Dedifferentiated amniotic fluid mesenchymal stem cell (primary cell): ENCODE data around the gene ESYT2.
"Not testable (repeated sequence)": the region's sequence is repeated elsewhere in the genome, so short reads cannot be mapped to it uniquely, and the experiment has no call there.

Experiments
- DNase-seq: peaks from one replicate; pipeline ENCODE4 v3.0.0-alpha.2; 2016; ENCODE audit errors: extremely low spot score

ESYT2 gene

GRCh38 chr7:158724658-158725505 is 104.4 kb downstream of the ESYT2 start:
- no peak for DNase-seq

DNA sequence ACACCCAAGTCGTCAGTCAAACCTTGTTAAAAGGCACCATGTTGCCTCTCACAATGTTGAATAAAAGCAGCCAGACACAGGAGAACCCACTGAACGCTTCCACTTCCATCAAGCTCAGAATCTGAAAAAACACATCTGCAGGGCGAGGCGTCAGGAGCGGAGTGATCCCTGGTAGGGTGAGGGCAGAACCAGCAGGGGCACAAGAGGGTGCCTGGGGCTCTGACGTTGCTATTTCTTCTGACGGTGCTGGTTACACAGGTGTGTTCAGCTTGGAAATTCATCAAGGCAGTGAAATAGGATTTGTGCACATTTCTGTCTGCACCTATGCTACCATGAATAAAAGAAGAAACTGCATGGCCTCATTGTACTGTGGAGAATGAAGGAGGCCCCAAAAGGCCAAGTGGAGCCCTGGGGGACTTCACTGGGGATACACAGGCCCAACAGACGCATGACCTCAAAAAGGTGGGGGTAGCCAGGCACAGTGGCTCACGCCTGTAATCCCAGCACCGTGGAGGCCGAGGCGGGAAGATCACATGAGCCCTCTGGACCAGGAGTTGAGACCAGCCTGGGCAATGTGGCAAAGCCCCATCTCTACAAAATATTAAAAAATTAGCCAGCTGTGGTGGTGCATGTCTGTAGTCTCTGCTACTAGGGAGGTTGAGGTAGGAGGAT is 105.5 kb downstream of the ESYT2 start:
- no peak for DNase-seq

GRCh38 chr7:158723266-158723665 is 106.0 kb downstream of the ESYT2 start:
- no peak for DNase-seq

- DNase-seq, result no peak
Measured at GRCh38 chr7:158722574-158723237, 106.6 kb downstream of the ESYT2 start.

DNA sequence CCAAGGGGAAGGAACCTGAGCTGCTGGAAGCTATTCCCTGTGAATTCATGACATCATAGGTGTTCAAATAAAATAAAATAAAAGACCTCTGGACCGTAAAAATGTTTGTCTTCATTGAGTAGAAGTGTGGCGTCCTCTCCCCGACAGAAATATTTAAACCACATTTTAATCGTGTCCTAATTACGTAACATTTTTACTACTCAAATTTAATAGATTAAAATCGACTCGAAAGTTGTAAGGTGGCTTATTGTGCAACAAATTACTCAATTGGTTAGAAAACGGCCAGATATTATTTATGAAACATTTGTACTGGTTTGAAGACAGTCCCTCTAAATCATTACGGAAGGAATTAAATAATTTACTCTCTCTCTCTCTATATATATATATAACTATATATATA is 109.2 kb downstream of the ESYT2 start:
- DNase-seq, result no peak

- no peak for DNase-seq
Measured at GRCh38 chr7:158716802-158717201, 112.5 kb downstream of the ESYT2 start.

- no peak for DNase-seq
Measured at GRCh38 chr7:158710651-158711102, 118.6 kb downstream of the ESYT2 start.

DNA sequence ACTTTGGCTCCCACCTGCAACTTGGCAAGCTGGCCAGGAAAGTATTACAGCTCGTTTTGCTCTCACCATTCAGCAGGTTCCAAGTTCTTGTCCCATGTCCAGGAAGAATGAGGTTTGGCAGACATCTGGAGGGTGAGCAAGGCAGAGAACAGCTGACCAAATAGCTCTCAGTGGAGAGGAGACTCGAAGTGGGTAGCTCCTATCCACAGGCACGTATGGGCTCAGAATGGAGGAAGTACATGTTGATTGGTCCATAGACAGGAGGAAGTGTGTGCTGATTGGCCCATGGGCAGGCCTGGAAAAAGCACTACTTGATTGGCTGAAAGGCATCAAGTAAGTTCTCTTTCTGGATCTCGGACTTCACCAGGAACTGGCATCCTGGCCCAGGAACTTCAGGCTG is 121.7 kb downstream of the ESYT2 start:
- no peak for DNase-seq

DNA sequence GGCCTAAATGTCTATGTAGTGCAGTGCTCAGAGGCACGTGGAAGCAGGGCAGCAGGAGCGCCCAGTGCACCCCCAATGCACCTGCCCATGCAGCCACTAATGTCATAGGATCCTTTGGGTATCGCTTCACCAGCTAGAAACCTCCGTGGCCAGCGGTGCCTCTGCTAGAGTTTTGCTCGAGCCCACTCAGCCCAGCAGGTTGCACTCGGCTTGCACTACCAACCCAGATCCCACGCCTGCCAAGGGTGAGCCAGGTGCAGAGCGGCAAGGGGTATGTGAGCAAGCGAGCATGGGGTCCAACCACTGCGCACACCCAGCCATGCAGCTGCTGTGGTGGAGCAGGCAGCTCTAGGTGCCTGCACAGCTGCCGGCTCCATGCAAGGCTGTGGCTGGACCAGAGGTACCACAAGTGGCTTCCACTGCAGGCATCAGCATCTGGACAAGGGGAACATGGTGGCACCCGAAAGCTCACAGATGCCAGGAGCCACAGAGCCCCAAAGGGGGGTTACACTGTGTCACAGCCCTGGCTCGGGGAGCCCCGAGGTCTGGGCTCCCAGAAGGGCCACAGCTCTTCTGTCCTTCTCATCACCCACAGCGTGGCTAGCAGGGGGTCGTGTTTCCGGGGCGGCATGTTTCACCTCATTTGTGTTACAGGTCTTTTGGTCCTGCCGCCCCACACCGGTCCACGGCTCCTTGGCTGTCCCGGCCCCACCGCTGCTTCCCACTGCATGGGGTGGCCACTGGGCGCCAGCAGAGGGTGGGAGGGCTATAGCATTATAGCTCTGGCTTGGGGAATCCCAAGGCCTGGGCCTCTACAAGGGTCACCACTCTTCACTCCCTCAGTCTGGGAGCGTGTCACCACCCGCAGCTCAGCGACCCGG is 122.4 kb downstream of the ESYT2 start:
- DNase-seq, result no peak

DNA sequence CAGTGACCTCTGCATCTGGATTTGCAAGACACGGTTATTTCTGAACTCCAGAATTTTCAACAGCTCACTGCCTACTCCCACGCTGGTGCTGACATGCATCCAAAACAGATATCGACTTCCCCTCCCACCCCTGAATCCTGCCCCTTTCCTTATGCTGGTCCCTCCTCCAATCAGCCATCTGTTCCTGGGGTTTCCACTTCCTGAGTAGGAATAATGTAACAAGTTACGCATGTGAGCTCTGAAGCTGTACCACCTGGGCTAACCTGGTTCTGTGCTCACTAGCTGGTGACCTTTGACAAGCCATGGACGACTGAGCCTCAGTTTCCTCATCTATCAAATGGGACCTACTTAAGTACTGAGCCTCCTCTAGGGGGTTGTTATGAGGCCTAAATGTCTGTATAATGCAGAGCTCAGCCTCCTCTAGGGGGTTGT is 123.0 kb downstream of the ESYT2 start:
- DNase-seq, result no peak

GRCh38 chr7:158705234-158705850 is 124.0 kb downstream of the ESYT2 start:
- DNase-seq, result peak; percentile 38

- peak; percentile 97 for DNase-seq
Measured at GRCh38 chr7:158704524-158705233, 124.6 kb downstream of the ESYT2 start, which contains the start of gene NCAPG2. Gene NCAPG2 (minus strand): TSS chr7:158704804. CDS start chr7:158701899, 2,905 bp downstream.

GRCh38 chr7:158703679-158704523 is 125.4 kb downstream of the ESYT2 start:
- DNase-seq, result not testable (repeated sequence)

GRCh38 chr7:158702944-158703343 is 126.4 kb downstream of the ESYT2 start:
- no peak for DNase-seq

DNA sequence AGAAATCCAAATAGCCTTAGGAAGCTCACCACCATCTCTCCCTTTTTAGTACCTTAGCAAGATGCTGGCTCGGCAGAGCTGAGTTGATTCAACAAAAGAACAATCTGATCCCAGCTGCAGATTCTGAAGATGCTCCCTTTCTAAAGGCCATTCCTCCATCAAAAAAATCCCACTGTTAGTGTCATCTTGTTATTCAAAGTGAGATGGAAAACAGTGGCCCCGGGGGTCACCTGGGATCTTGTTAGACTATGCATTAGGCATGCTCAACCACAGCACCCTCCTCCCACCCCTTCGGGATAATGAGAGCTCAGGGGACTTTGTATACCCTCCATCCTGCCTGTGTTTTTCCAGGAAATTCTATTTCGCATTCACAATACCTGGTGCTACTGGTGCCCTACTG is 127.1 kb downstream of the ESYT2 start:
- DNase-seq, result no peak

GRCh38 chr7:158700008-158700407 is 129.3 kb downstream of the ESYT2 start:
- no peak for DNase-seq

DNA sequence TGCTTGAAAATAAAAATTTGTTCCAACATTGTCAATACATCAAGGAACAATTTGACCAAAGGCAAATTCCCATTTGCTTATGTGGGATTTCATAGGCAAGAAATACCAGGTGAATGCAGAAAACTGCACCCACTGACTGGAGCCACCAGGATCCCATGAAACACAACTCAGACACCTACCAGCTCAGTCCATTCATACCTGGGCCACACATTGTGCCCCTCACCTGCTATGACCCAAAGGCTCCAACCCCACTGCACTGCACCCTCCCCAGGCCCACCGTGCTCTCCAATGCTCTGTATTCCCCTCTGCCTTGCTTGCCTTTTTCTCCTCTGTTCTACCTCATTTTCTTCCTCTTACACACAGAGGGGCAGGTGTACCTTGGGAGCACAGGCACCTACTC is 130.0 kb downstream of the ESYT2 start:
- no peak for DNase-seq

DNA sequence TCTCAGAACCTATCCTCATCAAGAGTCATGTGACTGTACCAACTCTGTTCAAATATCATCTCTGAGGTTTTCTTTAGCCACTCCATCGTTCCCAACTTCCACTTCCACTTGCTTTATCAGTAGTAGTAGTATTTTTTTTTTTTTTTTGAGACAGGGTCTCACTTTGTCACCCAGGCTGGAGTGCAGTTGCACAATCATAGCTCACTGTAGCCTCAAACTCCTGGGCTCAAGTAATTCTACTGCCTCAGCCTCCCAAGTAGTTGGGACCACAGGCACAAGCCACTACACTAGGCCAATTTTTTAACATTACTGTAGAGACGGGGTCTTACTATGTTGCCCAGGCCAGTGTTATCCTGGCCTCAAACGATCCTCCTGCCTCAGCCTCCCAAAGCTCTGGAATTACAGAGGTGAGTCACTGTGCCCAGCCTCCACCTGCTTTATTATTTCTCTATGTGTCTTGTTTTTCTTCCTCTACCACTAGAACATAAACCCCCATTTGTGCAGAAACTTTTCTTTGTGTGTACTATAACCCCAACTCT is 130.6 kb downstream of the ESYT2 start:
- DNase-seq, result no peak

DNA sequence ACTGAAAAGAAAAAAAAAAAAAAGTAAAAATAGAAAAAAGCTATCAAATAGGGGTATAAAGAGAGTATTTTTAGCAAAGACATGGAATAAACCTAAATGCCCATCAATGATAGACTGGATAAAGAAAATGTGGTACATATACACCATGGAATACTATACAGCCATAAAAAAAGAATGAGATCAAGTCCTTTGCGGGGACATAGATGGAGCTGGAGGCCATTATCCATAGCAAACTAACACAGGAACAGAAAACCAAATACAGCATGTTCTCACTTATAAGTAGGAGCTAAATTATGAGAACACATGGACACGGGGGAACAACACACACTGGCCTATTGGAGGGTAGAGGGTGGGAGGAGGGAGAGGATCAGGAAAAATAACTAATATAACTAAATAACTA is 131.7 kb downstream of the ESYT2 start:
- not testable (repeated sequence) for DNase-seq
